ENCODE results near the gene INPP5D.
"Not testable (repeated sequence)": the region's sequence is repeated elsewhere in the genome, so short reads cannot be mapped to it uniquely, and the experiment has no call there.

The INPP5D gene

DNA sequence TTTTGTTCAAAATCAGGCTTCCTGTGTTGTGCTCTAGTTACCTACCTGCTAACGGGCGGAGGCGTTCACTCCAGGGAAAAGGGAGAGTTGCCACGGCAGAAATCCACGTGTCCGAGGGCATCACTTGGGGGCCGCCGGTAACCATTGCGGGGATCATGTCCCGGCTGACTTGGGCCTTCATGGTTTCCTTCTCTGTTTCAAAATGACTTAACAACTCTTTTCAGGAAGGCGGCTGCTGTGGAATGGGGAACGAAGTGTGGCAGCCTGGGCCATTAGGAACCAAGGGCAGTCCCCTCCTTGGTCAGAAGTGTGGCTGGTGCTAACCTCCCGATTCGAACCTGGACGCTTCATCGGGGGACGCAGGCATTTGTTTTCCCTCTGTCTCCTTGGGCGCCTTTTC is 56.8 kb downstream of the INPP5D start:
- DNase-seq (ENCODE audit: low read depth in 1 of 2, low spot score in 1 of 2): no peak

DNA sequence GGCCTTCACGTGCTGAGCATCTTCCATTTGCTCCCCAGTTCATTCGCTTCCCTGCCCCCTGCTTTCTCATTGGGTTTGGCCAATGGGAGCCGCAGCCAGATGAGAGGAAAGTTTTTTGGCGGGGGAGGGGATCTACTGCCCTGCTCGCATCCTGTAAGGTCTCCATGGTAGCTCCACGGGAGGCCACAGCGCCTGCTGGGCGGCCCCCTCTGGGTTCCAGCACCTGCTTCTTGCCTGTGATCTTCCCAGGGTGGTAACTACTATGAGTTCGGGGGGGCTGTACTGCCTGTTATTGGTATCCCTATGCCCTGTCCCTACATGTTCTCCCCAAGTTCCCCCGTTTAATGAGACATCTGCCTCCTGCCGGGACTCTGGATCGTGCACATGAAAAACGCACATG is 57.2 kb downstream of the INPP5D start:
- DNase-seq (ENCODE audit: low read depth in 1 of 2, low spot score in 1 of 2): no peak

DNA sequence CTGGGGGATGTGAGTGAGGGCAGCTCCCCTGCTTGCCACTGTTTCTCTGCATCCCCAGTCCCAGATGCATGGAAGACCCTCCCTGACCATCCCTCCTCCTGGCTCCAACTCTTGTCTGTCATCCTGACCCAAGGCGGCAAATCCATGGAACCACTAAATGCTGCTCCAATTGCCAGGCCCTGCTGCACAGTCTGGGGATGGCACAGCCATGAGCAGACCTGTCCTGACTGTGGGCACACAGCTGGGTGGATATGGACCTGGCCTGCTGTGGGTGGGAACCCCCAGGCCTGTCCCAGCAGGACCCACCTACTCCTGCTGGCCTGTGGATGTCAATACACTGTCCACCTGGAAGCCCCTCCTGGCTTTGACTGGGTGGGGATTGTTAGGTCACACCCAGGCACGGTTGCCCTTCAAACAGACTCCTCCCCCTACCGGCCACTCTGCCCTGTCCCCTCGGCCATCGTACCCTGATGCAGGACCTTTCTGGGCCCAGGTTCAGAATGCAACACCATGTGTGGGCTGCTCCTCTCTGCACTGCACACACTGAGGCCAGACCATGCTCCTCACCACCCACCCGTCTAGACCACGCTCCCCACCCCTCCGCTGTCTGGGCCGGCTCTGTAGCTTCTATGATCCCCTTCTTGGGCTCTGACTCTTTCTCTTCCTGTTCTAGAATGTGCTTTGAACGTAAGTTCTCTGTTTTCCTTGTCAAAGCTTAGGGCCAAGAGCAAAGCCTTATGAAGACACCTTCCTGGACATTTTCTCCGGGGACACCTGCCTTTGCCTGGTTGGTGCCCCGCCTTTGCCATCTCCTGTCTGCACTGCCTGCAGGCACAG is 57.9 kb downstream of the INPP5D start:
- DNase-seq (ENCODE audit: low read depth in 1 of 2, low spot score in 1 of 2): no peak

DNA sequence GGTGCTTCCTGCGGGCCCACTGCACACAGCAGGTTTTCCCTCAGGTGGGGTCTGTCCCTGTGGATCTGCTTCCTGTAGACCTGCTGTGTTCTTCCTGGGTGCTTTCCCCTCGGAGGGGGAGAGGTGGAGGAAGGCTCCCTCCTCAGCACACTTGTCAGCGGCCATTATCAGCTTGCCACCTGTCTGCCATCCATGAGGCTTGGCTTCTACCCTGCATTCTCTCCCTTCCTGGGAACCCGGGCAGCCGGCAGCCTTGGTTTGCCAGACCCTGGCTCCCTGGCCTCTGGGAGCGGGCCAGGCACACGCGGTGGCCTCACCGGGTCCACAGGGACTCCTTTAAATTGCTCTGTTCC is 58.5 kb downstream of the INPP5D start:
- no peak for DNase-seq (ENCODE audit: low read depth in 1 of 2, low spot score in 1 of 2)

DNA sequence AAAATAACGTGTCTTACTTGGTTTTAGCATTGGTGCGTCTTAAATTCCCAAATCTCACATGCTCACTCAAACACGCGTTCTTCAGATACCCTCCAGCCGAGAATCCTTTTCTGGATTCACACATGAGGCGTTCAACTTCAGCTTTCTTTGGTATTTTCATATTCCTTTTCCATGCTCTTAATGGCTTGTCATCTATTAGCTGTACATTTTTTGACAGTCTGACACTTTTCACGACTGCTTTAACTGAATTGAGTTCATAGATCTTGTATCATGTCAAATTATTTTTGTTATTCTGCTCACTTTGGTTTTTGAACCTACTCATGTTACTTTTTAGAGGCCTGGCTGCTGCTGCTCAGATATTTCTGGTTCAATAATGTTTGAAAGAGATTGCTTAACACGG is 59.0 kb downstream of the INPP5D start:
- no peak for DNase-seq (ENCODE audit: low read depth in 1 of 2, low spot score in 1 of 2)

DNA sequence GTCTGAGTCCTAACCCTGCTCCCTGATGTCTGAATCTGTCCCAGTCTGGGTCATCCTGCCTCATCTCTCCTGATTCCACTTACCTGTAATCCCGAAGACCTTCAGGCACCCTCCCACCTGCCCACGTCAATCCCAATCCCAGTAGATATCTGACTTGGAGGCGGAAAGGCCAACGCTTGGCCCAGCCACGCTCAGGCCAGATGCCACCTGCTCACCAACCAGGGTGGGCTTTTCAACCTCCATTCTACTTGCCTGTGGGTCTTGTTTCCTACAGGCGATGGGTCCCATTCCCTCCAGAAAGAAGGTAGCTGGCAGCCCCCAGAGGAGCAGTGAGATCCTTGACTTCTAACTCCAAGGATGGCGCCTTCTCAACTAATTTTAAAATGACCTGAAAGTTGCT is 59.7 kb downstream of the INPP5D start:
- DNase-seq (ENCODE audit: low read depth in 1 of 2, low spot score in 1 of 2): no peak

DNA sequence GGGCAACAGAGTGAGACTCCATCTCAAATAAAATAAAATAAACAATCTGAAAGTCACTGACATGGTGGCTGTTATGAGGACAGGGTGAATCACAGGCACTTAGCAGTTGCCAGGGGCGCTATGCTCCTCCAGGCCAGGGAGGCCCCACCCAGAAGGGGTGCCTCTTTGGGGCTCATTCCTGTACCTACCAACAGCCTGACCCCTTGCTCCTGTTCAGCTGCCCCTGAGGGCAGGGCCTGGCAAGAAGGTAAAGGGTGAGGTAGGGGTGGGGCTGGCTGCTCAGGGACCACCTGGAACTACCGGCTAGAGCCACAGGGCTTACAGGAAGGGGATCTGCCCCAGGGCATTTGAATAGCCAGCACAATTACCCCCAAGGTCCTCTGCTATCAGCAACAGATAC is 60.3 kb downstream of the INPP5D start:
- no peak for DNase-seq (ENCODE audit: low read depth in 1 of 2, low spot score in 1 of 2)

DNA sequence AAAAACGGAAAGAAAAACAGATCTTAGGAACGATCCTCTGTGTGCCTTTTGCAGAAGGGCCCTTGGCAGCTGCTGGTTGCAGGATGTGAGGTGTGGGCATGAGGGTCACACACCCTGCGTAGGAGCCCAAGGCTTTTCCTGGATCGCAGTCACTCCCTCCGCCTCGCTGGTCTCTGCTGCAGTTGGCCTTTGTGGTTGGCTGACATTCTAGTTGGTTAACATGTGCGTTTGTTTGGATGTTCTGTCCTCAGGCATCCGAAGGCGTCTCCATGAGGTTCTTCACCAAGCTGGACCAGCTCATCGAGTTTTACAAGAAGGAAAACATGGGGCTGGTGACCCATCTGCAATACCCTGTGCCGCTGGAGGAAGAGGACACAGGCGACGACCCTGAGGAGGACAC is 61.7 kb downstream of the INPP5D start:
- DNase-seq (ENCODE audit: low read depth in 1 of 2, low spot score in 1 of 2): no peak

DNA sequence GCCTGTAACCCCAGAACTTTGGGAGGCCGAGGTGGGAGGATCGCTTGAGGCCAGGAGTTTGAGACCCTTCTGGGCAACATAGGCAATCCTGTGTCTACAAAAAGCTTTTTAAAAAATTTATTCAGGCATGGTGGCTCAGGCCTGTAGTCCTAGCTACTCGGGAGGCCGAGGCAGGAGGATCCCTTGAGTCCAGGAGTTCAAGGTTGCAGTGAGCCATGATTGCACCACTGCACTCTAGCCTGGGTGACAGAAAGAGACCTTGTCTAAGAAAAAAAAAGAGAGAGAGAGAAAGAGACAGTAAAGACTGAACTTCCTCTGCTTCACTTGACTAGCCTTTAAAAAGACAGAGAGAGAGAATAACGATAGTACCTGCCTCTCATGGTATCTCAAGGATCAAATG is 62.4 kb downstream of the INPP5D start:
- no peak for DNase-seq (ENCODE audit: low read depth in 1 of 2, low spot score in 1 of 2)

DNA sequence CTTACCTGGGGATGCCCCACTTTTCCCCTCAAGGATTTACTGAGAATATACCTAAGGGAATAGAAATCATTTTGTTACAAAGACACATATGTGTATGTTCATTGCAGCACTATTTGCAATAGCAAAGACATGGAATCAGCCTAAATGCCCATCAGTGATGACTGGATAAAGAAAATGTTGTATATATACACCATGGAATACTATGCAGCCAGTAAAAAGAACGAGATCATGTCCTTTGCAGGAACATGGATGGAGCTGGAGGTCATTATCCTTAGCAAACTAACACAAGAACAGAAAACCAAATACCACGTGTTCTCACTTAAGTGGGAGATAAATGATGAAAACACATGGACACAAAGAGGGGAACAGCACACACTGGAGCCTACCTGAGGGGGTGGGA is 63.4 kb downstream of the INPP5D start:
- not testable (repeated sequence) for DNase-seq (ENCODE audit: low read depth in 1 of 2, low spot score in 1 of 2)

DNA sequence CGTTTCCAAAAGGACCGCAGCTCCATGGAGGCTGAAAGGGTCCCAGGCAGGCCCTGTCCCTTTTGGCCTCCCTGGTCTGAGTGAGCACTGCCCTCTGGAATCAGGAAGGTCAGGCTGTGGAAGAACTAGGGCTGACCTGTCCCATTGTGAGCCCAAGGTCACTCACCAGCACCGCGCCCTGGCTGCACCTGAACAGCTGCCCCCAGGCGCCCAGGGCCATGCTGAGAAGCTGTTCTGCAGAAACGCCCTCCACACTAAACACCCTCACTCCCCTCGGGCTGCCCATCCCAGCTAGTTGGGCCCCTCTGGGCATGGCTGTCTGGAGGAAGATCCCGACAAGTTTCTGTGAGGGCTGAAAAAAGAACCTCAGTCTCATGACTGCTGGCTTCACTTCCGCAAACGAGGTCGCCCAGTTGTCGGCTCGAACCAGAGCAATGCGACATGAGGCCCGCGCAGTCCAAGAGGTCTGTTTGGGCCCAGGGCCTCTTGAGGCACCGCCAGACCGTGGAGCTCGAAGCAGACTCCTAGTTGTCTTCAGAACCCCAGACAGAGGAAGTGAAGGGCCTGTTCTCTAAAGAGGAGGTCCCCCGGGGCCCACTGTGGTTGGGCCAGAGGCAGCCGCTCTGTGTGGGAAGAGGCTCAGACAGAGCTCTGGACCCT is 64.4 kb downstream of the INPP5D start:
- no peak for DNase-seq (ENCODE audit: low read depth in 1 of 2, low spot score in 1 of 2)

DNA sequence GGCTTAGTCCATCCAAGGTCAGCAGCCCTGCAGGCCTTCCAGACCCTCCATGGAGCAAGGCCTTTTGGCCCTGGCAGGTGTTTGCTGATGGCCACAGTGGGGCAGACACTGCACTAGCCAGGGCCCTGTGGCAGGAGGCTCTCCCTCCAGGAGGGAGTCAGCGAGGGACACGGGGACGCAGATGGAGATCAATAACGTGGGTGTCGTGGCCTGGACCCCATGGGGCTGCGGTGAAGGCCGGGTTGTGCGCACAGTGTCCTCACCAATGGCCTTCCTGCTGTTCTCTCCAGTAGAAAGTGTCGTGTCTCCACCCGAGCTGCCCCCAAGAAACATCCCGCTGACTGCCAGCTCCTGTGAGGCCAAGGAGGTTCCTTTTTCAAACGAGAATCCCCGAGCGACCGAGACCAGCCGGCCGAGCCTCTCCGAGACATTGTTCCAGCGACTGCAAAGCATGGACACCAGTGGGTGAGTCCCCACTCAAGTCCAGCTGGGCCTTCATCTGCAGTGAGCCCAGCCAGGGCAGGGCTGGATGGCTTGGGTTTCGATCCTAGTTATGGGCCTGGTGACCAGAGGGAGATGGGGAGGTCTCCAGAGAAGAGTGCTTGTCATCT is 65.4 kb downstream of the INPP5D start:
- no peak for DNase-seq (ENCODE audit: low read depth in 1 of 2, low spot score in 1 of 2)

DNA sequence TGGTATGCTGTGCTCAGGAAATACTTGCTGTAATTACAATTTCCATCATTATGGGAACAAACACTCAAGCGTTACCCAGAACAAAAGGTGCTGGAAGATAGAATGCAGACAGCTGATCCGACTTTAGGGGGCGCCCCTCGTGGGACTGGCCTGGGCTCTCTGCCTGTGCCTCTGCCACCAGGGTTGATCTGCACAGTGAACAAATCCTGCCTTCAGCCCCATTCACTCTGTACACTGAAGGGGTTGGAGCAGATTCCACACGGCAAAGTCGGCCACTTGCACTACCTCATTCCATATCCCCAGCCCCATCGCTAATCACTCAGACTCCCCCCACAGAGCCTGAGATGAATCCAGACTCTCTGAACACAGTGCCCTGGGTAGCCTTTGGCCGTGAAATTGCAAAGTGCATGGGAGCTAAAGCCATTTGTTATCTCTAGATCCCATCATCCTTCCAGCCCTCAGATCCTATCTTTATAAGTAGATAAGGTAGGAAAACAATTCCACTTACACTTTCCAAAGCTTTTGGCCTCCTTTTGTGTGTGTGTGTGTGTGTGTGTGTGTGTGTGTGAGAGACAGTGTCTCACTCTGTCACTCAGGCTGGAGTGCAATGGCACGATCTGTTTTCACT is 69.3 kb downstream of the INPP5D start:
- DNase-seq (ENCODE audit: low read depth in 1 of 2, low spot score in 1 of 2): no peak

DNA sequence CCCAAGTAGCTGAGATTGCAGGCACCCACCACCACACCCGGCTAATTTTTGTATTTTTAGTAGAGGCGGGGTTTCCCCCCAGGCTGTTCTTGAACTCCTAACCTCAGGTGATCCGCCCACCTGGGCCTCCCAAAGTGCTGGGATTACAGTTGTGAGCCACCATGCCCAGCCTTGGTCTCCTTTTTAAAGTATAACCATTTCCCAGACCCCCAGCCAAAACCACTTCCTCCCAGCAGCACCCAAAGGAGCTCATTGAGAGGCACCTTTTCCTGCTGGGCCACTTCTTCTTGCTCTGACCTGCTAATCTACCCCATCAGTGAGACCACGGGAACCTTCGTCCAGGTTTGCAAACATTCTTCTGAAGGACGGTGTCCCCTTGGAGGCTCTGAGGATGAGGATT is 69.9 kb downstream of the INPP5D start:
- no peak for DNase-seq (ENCODE audit: low read depth in 1 of 2, low spot score in 1 of 2)

DNA sequence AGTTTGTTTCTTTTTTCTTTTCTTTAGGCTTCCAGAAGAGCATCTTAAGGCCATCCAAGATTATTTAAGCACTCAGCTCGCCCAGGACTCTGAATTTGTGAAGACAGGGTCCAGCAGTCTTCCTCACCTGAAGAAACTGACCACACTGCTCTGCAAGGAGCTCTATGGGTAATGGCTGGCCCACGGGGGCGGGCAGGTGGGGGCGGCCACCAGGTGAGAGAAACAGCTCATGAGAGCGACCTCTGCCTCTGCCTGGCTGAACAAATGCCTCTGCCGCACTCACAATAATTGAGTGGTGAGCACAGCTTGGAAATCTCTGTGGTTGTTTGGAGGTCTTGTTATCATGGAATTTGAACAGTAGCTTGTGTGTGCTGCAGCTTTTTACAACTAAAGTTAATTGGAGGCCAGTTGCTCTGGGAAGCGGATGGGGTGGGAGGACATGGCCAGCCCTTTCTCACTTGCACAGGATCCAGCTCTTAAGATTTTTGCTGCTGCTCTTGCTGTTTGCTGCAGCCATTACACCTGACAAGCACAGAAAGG is 70.4 kb downstream of the INPP5D start:
- no peak for DNase-seq (ENCODE audit: low read depth in 1 of 2, low spot score in 1 of 2)

DNA sequence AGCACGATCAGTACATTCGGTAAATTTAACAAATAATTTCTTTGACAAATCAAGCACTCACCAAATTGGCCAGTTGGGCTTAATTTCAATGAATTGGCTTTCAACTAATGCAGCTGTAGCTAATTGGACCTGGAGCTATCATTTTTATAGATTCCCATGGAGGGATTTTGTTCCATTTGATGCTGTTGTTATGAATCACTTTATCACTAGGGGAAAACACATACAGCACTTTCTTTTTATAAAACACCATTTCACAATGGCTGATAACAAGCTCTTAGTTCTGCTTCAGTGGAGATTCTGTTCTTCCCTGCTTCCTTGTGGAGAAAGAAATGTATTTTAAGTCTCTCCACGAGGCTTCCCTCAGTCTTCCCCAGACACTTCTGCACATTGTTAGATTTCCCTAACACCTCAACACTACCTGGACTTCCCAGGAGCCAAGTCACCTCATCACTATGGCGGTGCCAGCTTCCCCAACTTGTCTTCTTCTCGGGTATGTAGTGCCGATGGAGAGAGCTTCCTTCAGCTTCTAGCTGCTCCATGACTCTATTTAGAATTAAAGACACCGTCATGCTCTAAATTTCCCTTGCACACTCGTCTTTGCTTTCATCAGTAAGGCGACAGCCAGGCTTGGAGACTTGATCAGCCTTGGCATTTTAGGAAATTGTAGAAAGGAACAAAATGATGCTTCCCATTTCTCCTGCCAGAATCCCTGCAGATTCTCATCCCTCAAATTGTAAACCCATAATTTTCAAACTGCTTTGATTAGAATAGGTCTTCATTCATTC is 72.0 kb downstream of the INPP5D start:
- no peak for DNase-seq (ENCODE audit: low read depth in 1 of 2, low spot score in 1 of 2)

DNA sequence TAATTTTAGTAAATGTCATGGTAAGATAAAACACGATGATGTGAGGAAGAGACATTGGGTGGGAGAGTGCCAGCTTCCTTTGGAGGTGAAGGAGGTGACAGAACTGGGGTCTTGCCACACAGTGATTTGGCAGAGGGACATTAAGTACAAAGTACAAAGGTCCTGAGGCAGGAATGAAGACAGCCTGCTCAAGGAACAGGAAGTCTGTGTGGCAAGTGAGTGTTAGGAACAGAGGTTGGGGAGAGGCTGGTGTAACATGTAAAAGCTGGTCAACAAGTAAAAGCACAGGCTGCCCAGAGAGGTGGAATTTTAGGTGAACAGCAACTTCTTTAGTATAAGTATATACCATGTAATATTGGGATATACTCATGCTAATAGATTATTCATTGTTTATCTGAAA is 73.1 kb downstream of the INPP5D start:
- DNase-seq (ENCODE audit: low read depth in 1 of 2, low spot score in 1 of 2): no peak

DNA sequence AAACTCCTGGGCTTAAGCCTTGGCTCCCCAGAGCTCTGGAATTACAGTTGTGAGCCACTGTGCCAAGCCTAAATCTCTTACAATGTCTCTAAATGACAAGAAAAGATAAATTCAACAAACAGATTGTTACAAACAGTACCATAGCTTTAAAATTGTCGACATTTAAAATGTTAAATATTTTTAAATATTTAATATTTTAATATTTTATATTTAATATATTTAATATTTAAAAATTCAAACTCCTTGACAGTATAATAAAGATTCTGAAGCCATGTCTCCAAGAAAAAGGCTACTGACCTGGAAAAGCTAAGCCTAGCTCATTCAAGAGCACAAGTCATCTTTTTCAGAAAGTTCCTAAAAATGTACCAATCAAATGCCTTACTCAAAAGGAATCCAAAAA is 75.3 kb downstream of the INPP5D start:
- no peak for DNase-seq (ENCODE audit: low read depth in 1 of 2, low spot score in 1 of 2)

DNA sequence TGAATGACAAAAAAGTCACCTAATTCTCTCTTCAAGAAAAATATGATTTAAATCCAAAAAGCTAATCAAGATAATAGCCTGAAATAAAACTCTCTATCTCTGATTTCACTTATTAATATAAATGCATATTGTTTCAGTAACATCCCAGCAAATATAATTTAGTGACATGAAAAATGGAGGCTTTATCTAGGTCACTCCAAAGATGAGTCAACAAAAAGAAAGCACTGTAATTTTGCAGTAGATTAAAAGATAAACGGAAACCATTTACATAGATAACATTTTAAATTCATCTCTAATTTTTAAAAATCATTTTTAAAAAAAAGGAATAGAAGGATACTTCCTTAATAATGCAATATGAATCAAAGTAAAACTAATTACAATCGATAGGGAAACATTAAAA is 76.9 kb downstream of the INPP5D start:
- DNase-seq (ENCODE audit: low read depth in 1 of 2, low spot score in 1 of 2): no peak

DNA sequence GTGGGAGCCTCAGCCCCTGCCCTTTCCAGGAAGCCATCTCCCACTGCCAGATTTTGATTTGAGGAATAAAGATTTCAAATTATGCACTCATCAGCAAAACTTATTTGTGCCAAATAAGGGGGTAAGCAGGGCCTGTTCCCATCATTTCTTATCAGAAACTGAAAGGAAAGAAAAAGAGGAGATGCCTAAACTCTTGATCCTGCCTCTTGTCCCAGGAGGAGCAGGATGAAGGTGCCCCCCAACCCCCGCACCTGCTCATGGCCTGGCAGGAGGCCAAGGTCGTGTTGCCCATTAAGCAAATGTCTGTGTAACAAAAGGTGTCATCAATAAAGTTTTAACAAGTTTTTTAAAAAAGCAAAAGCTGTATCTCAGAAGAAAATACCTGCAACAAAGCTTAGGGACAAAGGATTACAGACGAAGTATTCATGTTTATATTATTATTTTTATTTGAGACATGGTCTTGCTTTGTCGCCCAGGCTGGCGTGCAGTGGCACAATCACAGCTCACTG is 80.0 kb downstream of the INPP5D start:
- DNase-seq (ENCODE audit: low read depth in 1 of 2, low spot score in 1 of 2): no peak

DNA sequence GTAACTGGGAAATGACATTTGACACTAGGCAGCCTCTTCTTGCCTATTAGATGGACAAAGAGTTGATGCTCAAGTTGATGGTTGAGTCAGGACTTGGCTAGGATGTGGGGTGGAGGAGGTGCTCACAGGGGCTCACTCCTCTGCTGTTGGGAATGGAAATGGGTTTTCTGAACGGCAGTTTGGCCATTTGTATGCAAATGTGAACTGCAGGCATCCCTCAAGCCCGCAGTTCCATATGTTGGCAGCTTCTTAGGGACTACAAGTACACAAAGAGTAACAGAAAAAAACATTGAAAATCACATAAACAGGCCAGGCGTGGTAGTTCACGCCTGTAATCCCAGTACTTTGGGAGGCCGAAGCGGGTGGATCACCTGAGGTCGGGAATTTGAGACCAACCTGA is 80.8 kb downstream of the INPP5D start:
- DNase-seq (ENCODE audit: low read depth in 1 of 2, low spot score in 1 of 2): no peak
